GM21737 (cell line): ENCODE data around the gene WDR6.

ENCODE experiments used
- ATAC-seq: cut with Tn5 transposase; IDR thresholded peaks from one replicate; pipeline ENCODE4 v1.9.1; 2021; ENCODE audit warnings: mild to moderate bottlenecking, moderate library complexity; ENCODE audit not compliant: unreplicated experiment

WDR6 gene

GRCh38 chr3:49007068-49007770 lies at the start of gene WDR6:
Gene WDR6, plus strand, starts transcription at chr3:49007391. Its CDS starts 41 bp downstream, at chr3:49007432.
- peak; percentile 82 for ATAC-seq

- ATAC-seq = no peak
Measured at GRCh38 chr3:48960841-48961413, 46.3 kb upstream of the WDR6 start.

- ATAC-seq = no peak
Measured at GRCh38 chr3:48962340-48962739, 44.9 kb upstream of the WDR6 start.

GRCh38 chr3:48962939-48963338 lies 44.3 kb upstream of the WDR6 start:
- ATAC-seq = no peak

GRCh38 chr3:48963591-48963990 lies 43.6 kb upstream of the WDR6 start:
- ATAC-seq = no peak

- no peak for ATAC-seq
Measured at GRCh38 chr3:48966367-48966766, 40.8 kb upstream of the WDR6 start.

GRCh38 chr3:48966876-48967361 lies 40.3 kb upstream of the WDR6 start:
- ATAC-seq = no peak

- ATAC-seq = no peak
Measured at GRCh38 chr3:48970586-48970985, 36.6 kb upstream of the WDR6 start.

- ATAC-seq = no peak
Measured at GRCh38 chr3:48974076-48974864, 32.9 kb upstream of the WDR6 start.

- no peak for ATAC-seq
Measured at GRCh38 chr3:48979451-48979850, 27.7 kb upstream of the WDR6 start.

- no peak for ATAC-seq
Measured at GRCh38 chr3:48980295-48980694, 26.9 kb upstream of the WDR6 start.

GRCh38 chr3:48982016-48982415 lies 25.2 kb upstream of the WDR6 start:
- no peak for ATAC-seq

GRCh38 chr3:48982686-48983085 lies 24.5 kb upstream of the WDR6 start:
- no peak for ATAC-seq

- ATAC-seq = no peak
Measured at GRCh38 chr3:48983096-48983495, 24.1 kb upstream of the WDR6 start.

- ATAC-seq = no peak
Measured at GRCh38 chr3:48984663-48985062, 22.5 kb upstream of the WDR6 start.

- ATAC-seq = no peak
Measured at GRCh38 chr3:48985831-48986376, 21.3 kb upstream of the WDR6 start.

GRCh38 chr3:48989126-48989795 lies 17.9 kb upstream of the WDR6 start:
- ATAC-seq = no peak

GRCh38 chr3:48989796-48990635 lies 17.2 kb upstream of the WDR6 start, which contains the start of gene P4HTM:
Gene P4HTM, plus strand, starts transcription at chr3:48990241. Its CDS starts 16 bp downstream, at chr3:48990257.
- ATAC-seq = peak; percentile 61

- ATAC-seq = peak; percentile 6
Measured at GRCh38 chr3:48990636-48991469, 16.3 kb upstream of the WDR6 start.
